A549 (cell line): ENCODE results near the gene MEGF6. TPM values are rescaled to one million over a fixed set of nuclear protein-coding genes. Genes with fewer than 3 reads are reported as not detected.

ENCODE experiments used
- ATAC-seq, 2 experiments: fragments of 200-7000 bp in 1 of 2; fragments of >200 bp in 1 of 2; cut with Nextera tagmentation in 1 of 2; cut with Tn5 transposase in 1 of 2; 3 replicates each; pipeline versions ENCODE4 v1.8.0 to v1.9.1; 2018 to 2020; ENCODE audit warnings: mild to moderate bottlenecking in 1 of 2, moderate library complexity in 1 of 2
- CTCF ChIA-PET: fragments of 300-600 bp; sonication (Branson Sonifier 250); formaldehyde crosslinking; extraction: SDS; loops from one replicate; lab custom pipeline; 2021; ENCODE audit warnings: antibody characterized with exemption, inconsistent platforms; lab: Yijun Ruan, JAX
- POLR2A ChIA-PET: fragments of 350-600 bp; formaldehyde crosslinking; extraction: SDS; loops from one replicate; lab custom pipeline; 2021; ENCODE audit warnings: antibody characterized with exemption, inconsistent platforms; lab: Yijun Ruan, JAX
- DNase-seq, 2 experiments: peaks; one replicate each; pipeline versions ENCODE4 v3.0.0 to v3.0.0-alpha.2; 2011 to 2016; ENCODE audit warnings: low read depth in 1 of 2, low spot score in 1 of 2
- FAIRE-seq: peaks from 2 replicates; lab custom pipeline; 2011; peaks lifted over from hg19 to GRCh38; lab: Jason Lieb, UNC
- H3K27ac ChIP-seq, 2 experiments: fragments of >200 bp; sonication (Bioruptor Twin); formaldehyde crosslinking; 3 replicates each; pipeline ENCODE4 v1.5.1; 2016 to 2017
- H3K4me1 ChIP-seq: fragments of >200 bp; sonication (Bioruptor Twin); formaldehyde crosslinking; 3 replicates; pipeline ENCODE4 v1.6.1; 2016
- H3K4me2 ChIP-seq: fragments of >200 bp; sonication (Bioruptor Twin); formaldehyde crosslinking; 3 replicates; pipeline ENCODE4 v1.6.1; 2016
- H3K4me3 ChIP-seq: fragments of >200 bp; sonication (Bioruptor Twin); formaldehyde crosslinking; 3 replicates; pipeline ENCODE4 v1.5.1; 2016
- H3K9me3 ChIP-seq: fragments of >200 bp; sonication (Bioruptor Twin); formaldehyde crosslinking; 3 replicates; pipeline ENCODE4 v1.6.1; 2016
- BCL3 ChIP-seq: fragments of >200 bp; sonication (Bioruptor Twin); formaldehyde crosslinking; IDR thresholded peaks from 3 replicates; pipeline ENCODE4 v1.6.1; 2016
- CBX8 ChIP-seq: fragments of 200-600 bp; sonication (generic); IDR thresholded peaks from 2 replicates; pipeline ENCODE4 v1.6.1; 2016
- CTCF ChIP-seq: fragments of >200 bp; sonication (Bioruptor Twin); formaldehyde crosslinking; IDR thresholded peaks from 3 replicates; pipeline ENCODE4 v1.5.1; 2016
- HDAC2 ChIP-seq: fragments of 200-600 bp; sonication (generic); IDR thresholded peaks from 2 replicates; pipeline ENCODE4 v1.6.1; 2016
- HEYL ChIP-seq: fragments of 250-450 bp; sonication (Bioruptor Pico); IDR thresholded peaks from 2 replicates; pipeline ENCODE4 v1.8.0; 2021; ENCODE audit warnings: mild to moderate bottlenecking, moderate library complexity
- HMGXB4 ChIP-seq: fragments of 250-450 bp; sonication (Bioruptor Pico); IDR thresholded peaks from 2 replicates; pipeline ENCODE4 v1.5.0; 2021; ENCODE audit warnings: mild to moderate bottlenecking, moderate library complexity, borderline replicate concordance
- HOXA7 ChIP-seq: fragments of 250-450 bp; sonication (Bioruptor Pico); IDR thresholded peaks from 2 replicates; pipeline ENCODE4 v1.5.0; 2020; ENCODE audit warnings: mild to moderate bottlenecking, moderate library complexity
- HOXB13 ChIP-seq: fragments of 250-450 bp; sonication (Bioruptor Pico); IDR thresholded peaks from 2 replicates; pipeline ENCODE4 v1.5.0; 2020; ENCODE audit warnings: low read depth, mild to moderate bottlenecking, moderate library complexity
- JUNB ChIP-seq: fragments of >200 bp; sonication (Bioruptor Twin); formaldehyde crosslinking; IDR thresholded peaks from 2 replicates; pipeline ENCODE4 v1.6.1; 2016
- MAFK ChIP-seq: fragments of 450-650 bp; IDR thresholded peaks from 2 replicates; pipeline ENCODE4 v1.6.1; 2014; ENCODE audit not compliant: partially characterized antibody
- MAX ChIP-seq: IDR thresholded peaks from 2 replicates; pipeline ENCODE4 v1.6.1; 2012
- MAZ ChIP-seq: fragments of 150-350 bp; IDR thresholded peaks from 2 replicates; pipeline ENCODE4 v1.6.1; 2014; ENCODE audit warnings: antibody characterized with exemption, low read depth, low read length, borderline replicate concordance
- PBX3 ChIP-seq: IDR thresholded peaks from 2 replicates; pipeline ENCODE4 v1.6.1; 2012
- RAD21 ChIP-seq, 2 experiments: fragments of >200 bp in 1 of 2; sonication (Bioruptor Twin) in 1 of 2; formaldehyde crosslinking in 1 of 2; IDR thresholded peaks in 1 of 2; conservative IDR thresholded peaks in 1 of 2; 2 replicates in 1 of 2; 3 replicates in 1 of 2; pipeline ENCODE4 v1.6.1; 2012 to 2018; ENCODE audit warnings: inconsistent platforms in 1 of 2
- RCOR1 ChIP-seq: fragments of 150-350 bp; IDR thresholded peaks from 2 replicates; pipeline ENCODE4 v1.6.1; 2014; ENCODE audit warnings: antibody characterized with exemption, low read length, low read depth
- REST ChIP-seq: fragments of 200-600 bp; sonication (generic); IDR thresholded peaks from 2 replicates; pipeline ENCODE4 v1.6.1; 2016; ENCODE audit warnings: antibody characterized with exemption, mild to moderate bottlenecking, moderate library complexity
- USF2 ChIP-seq: fragments of 450-650 bp; IDR thresholded peaks from 2 replicates; pipeline ENCODE4 v1.6.1; 2014; ENCODE audit warnings: antibody characterized with exemption
- ZC3H11A ChIP-seq: fragments of 450-650 bp; IDR thresholded peaks from 2 replicates; pipeline ENCODE4 v1.6.1; 2014; ENCODE audit warnings: antibody characterized with exemption, mild to moderate bottlenecking
- WGBS: methylation state at CpG from one replicate; pipeline ENCODE4 v1.1.6; 2017; ENCODE audit errors: missing lambda C conversion rate; 5-methylcytosine and 5-hydroxymethylcytosine counted together
- polyA plus RNA-seq, 4 experiments: library from polyadenylated mRNA; depleted of rRNA in 3 of 4; stranded (reverse); fragments of >200 nt; fragmentation: RNase III in 1 of 4; extraction: RNeasy Plus Mini Kit Qiagen cat#74134 plus additional on column Dnase treatment in 1 of 4; gene quantifications; 2 replicates in 3 of 4; 3 replicates in 1 of 4; pipeline ENCODE4 v1.2.3, GENCODE V29; 2011 to 2017

MEGF6 gene
- polyA plus RNA-seq, 2 of the 4 experiments (the other 2 are of a cell fraction), result 0.66 to 13.7 TPM

GRCh38 chr1:3609016-3609768 is 2.1 kb downstream of the MEGF6 start:
- H3K27ac ChIP-seq, result no peak overlapping the region
- DNase-seq, result no peak
- peaks cover 27% of the 10 kb centered on the region for H3K4me1 ChIP-seq
- no peak for FAIRE-seq
- H3K4me3 ChIP-seq, result no peak overlapping the region
- no peak overlapping the region for H3K4me2 ChIP-seq
- TF ChIP-seq HMGXB4 (no peak), CTCF (no peak), RAD21 (conservative IDR thresholded peaks at IDR 0.05 in 1 of 2, IDR thresholded peaks at IDR 0.05 in 1 of 2) (no peak), HDAC2 (no peak), RCOR1 (no peak), MAFK (no peak), BCL3 (no peak), PBX3 (no peak)
- ChIA-PET CTCF (interaction anchor here (1.2 to 2.4 kb wide), 3 partner anchors 9 to 119 kb away, joined by 3 to 9 read pairs (median 7); no protein-coding TSS in a partner anchor), POLR2A (no interaction called here)
- WGBS, result 87% methylated on average over 9 of the region's 22 CpGs
- ATAC-seq, result no peak
- H3K9me3 ChIP-seq, result no peaks in the 10 kb centered on the region

- Histone ChIP-seq H3K4me3 (no peak overlapping the region), H3K4me2 (no peak overlapping the region), H3K9me3 (no peaks in the 10 kb centered on the region), H3K27ac (no peak overlapping the region), H3K4me1 (peaks cover 17% of the 10 kb centered on the region)
- no peak for FAIRE-seq
- DNase-seq, result no peak
- no peak for ATAC-seq
- CTCF ChIA-PET, result interaction anchor here (0.8 to 2.2 kb wide), 2 partner anchors 43 to 155 kb away, joined by 4 to 5 read pairs; no protein-coding TSS in a partner anchor
- WGBS, result 82% methylated on average over 5 of the region's 7 CpGs
- no peak for TF ChIP-seq ZC3H11A
- TF ChIP-seq MAX, result no peak
- no peak for TF ChIP-seq MAZ
- TF ChIP-seq HOXB13 (CRISPR knock-in tag), result no peak
- TF ChIP-seq JUNB, result no peak
- no peak for TF ChIP-seq USF2
- TF ChIP-seq RAD21 (conservative IDR thresholded peaks at IDR 0.05 in 1 of 2, IDR thresholded peaks at IDR 0.05 in 1 of 2), result no peak
- POLR2A ChIA-PET, result no interaction called here
These were observed 3.2 kb downstream of the MEGF6 start for GRCh38 chr1:3608154-3608553.

GRCh38 chr1:3607703-3608065 is 3.6 kb downstream of the MEGF6 start:
- TF ChIP-seq REST (no peak), HOXA7 (no peak), HEYL (CRISPR knock-in tag) (no peak), JUNB (no peak), CBX8 (no peak)
- ChIA-PET POLR2A (no interaction called here), CTCF (interaction anchor here (0.8 to 2.2 kb wide), 2 partner anchors 43 to 155 kb away, joined by 4 to 5 read pairs; no protein-coding TSS in a partner anchor)
- FAIRE-seq (no peak), ATAC-seq (no peak), DNase-seq (no peak)
- Histone ChIP-seq H3K9me3 (no peaks in the 10 kb centered on the region), H3K4me2 (no peak overlapping the region), H3K27ac (no peak overlapping the region), H3K4me3 (no peak overlapping the region), H3K4me1 (peaks cover 12% of the 10 kb centered on the region; the same call in 2 of the 3 replicates)
- WGBS, result 87% methylated on average over 18 of the region's 18 CpGs
